ENCODE data around the gene JAG2. TPM values are rescaled to one million over a fixed set of nuclear protein-coding genes. Genes with fewer than 3 reads are reported as not detected.

JAG2 gene
- total RNA-seq, 1 donor from 2014 or later, result 32.5 TPM

GRCh38 chr14:105151838-105152793 lies 16.5 kb downstream of the JAG2 start:
- DNase-seq (ENCODE audit: low read depth), result peak; percentile 92

DNA sequence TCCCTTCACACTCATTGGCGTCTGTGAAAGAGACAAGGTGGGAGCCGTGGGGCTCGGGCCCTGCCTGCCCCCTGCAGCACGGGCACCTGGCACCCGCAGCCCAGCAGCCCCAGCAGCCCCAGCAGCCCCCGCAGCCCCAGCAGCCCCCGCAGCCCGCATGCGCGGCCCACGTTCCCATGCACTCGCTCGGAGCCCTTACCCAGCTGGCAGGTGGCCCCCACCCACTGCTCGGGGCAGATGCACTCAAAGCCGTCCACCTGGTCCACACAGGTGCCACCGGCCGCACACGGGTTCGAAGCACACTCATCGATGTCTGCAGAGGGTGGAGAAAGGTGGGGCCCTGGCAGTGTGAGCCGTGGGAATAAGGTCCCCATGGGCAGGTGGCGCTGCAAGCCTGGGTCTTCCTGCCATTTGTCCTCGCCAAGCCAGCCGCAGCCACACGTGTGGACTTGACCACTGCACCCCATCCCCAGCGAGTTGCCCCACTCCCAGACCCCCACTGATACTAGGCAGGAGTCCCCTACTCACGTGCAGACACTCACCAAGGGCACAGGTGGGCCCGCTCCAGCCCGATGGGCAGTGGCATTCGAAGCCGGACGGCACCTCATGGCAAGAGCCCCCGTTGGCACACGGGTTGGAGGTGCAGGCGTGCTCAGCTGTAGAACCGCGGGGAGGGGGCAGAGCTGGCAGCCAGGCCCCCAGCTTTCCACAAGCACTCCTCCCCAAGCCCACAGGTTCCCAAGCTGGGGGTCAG lies 17.3 kb downstream of the JAG2 start:
- DNase-seq (ENCODE audit: low read depth), result no peak

DNA sequence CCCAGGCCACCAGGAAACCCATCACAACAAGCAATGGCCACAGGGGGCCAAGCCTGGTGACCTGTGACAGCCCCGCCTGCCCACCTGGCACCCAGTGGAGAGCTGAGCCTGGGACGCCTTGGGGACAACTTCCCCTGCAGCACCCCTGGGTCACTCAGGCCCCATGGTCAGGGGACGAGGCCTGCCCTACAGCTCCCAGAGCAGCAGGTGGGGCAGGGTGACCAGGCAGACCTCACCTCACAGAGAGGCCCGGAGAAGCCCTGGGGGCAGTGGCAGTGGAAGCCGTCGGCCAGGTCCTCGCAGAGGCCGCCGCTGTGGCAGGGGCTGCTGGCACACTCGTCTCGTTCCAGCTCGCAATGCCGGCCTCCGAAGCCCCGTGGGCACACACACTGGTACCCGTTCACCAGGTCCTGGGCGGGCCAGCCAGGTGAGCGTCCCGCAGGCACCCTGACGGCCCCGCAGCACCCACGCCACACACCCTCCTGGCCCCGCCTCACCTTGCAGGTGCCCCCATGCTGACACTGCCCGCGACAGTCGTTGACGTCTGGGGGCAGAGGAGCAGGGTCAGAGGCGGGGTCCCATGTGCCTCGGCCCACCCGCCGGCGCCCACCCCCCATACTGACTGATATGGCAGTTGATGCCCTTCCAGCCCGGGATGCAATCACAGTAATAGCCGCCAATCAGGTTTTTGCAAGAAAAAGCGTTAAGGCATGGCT lies 18.1 kb downstream of the JAG2 start:
- DNase-seq (ENCODE audit: low read depth), result no peak

DNA sequence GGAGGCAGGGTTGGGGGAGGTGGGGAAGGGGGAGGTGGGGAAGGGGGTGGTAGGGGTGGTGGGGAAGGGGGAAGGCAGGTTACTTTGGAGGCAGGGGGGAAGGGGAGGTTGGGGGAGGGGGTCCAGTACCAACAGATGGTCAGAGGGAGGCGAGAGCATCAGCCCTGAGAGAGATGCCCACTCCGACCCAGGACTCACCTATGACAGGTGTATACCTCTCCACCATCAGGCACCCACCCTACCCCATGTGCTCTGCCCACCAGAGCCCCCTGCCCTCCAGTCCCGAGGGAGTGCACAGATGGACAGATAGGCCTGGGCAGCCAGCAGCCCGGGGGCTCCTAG lies 18.6 kb downstream of the JAG2 start:
- no peak for DNase-seq (ENCODE audit: low read depth)

GRCh38 chr14:105149146-105149781 lies 19.3 kb downstream of the JAG2 start:
- DNase-seq (ENCODE audit: low read depth), result no peak

DNA sequence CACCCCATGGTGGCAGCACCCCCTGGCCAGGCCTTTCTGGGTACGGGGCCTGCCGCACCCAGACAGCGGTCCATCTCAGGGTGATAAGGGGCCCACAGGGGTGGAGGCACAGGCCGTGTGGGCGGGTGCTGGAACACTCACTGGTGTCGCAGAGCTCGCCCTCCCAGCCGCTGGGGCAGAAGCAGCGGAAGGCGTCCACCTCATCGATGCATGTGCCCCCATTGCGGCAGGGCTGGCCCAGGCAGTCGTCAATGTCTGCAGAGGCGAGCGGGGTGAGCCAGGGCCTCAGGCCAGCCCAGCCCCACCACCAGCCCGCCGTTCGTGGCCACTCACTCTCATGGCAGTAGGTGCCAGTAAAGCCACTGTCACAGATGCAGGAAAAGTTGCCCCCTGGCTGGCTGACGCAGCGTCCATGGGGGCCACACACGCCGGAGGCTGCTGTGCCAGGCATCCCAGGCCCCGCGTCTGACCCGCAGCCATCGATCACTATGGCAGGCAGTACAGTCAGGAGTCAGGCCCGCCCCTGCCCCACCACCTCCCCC lies 19.9 kb downstream of the JAG2 start:
- no peak for DNase-seq (ENCODE audit: low read depth)

- DNase-seq (ENCODE audit: low read depth), result no peak
Measured at GRCh38 chr14:105147671-105148603, 20.6 kb downstream of the JAG2 start.

DNA sequence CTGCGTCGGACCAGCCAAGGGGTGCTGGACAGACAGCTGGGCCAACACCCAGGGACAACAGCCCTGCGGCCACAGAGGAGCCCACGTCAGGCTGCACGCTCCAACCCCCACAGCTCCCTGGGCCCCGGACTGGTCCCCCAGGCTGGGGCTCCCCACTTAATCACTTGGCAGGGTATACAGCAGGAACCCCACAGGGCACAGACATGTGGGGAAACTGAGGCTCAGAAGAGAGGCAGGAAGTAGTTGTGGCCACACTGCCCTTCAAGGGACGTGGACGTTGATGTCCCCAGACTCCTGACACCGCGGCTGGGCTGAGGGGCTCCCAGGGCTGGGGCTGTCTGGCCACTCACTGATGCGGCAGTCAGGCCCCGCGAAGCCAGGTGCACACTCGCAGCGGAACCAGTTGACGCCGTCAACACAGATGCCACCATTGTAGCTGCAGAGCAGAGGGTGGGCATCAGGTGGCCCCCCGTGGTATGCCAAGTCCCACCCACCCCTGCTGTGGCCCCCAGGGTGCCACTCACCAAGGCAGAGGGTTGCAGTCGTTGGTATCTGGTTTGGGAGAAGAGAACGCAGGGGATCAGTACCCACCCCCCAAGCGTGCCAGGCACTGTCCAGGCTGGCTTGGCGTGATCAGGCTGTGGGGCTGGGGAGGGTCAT lies 21.5 kb downstream of the JAG2 start:
- no peak for DNase-seq (ENCODE audit: low read depth)

DNA sequence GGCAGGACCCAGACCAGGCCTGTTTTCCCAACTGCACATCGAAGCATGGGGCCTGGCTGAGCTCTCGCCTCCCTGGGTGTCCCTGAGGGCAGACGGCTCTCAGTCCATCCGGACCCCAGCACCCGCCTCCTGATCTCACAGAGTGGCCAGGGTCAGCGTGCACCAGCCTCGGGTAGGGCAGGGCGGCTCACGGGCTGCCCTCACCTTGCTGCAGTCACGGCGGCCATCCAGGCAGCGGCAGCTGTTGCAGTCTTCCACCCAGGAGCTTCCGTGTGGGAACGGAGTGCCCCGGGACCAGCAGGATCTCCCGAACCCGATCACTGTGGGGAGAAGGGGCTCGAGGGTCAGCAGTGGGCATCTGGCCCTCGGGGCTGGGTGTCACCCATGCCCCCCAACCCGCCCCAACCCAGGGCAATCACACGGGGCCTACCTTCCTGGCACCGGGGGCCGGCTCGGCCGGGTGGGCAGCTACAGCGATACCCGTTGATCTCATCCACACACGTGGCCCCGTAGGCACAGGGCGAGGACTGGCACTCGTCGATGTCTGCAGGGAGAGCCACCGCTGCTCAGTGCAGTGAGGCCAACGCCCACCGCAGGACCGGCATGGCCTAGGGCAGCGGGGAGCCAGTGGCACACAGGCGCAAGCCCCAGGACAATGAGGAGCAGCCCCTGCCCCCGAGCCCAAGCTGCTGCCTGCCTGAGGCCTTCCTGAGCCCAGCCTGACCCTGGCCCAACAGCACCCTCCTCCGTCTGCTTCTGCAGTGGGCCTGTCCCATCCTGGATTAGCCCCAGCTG lies 22.2 kb downstream of the JAG2 start:
- DNase-seq (ENCODE audit: low read depth), result no peak

GRCh38 chr14:105145381-105146180 lies 23.0 kb downstream of the JAG2 start:
- DNase-seq (ENCODE audit: low read depth), result no peak

GRCh38 chr14:105144666-105145380 lies 23.8 kb downstream of the JAG2 start:
- DNase-seq (ENCODE audit: low read depth), result no peak

DNA sequence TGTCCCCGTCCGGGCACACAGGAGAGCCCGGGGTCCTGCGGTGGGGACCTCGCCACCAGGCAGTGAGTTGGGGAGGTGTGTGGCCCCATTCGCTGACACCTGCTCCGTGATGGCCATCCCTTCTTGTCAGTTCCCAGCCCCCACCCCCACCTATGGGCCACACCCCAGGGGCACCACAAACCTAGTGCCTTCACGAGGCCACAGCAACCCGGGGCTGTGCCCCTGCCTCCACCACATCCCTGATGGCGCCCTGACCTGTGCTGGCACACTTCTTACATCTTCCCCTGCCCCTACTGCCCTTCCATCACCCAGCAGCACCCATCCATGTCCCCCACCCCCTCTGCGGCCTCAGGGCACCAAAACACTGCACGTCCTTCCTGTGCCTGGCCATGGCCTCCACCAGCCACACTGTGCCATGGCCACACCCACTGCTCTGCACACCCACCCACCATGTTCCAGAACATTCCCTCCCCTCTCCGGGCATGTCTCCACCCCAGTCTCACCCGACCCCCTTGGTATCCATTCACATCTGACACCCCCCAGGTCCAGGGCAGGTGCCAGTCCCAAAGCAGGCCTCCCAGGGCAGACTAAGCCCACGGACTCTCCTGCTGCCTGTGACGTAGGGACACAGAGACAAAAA lies 24.4 kb downstream of the JAG2 start:
- no peak for DNase-seq (ENCODE audit: low read depth)

DNA sequence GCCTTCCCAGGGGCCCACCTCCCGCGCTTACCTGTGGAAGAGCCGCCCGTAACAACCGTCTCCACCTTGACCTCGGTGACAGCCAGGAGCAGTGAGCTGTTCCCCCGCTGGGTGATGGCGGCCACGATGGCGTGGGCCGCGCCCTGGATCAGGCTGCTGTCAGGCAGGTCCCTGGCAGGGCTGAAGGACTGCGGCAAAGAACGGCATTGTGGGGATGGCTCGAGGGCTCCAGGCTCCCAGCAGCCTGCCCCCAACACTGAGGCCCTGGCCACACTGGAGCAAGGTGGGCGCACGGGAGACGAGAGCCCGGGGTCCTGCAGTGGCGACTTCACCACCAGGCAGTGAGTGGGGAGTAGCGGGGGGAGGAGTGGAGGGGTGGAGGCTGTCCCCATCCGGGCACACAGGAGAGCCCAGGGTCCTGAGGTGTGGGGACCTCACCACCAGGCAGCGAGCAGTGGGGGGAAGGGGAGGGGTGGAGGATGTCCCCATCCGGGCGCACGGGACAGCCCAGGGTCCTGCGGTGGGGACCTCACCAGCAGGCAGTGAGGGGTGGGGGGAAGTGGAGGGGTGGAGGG lies 25.0 kb downstream of the JAG2 start:
- DNase-seq (ENCODE audit: low read depth), result no peak

- no peak for DNase-seq (ENCODE audit: low read depth)
Measured at GRCh38 chr14:105142651-105143450, 25.7 kb downstream of the JAG2 start.
